Measurements from ENCODE around the gene CX3CL1. TPM values are rescaled to one million over a fixed set of nuclear protein-coding genes. Genes with fewer than 3 reads are reported as not detected.

Gene CX3CL1
- total and polyA plus RNA-seq, 7 experiments from 2014 or later: not detected

DNA sequence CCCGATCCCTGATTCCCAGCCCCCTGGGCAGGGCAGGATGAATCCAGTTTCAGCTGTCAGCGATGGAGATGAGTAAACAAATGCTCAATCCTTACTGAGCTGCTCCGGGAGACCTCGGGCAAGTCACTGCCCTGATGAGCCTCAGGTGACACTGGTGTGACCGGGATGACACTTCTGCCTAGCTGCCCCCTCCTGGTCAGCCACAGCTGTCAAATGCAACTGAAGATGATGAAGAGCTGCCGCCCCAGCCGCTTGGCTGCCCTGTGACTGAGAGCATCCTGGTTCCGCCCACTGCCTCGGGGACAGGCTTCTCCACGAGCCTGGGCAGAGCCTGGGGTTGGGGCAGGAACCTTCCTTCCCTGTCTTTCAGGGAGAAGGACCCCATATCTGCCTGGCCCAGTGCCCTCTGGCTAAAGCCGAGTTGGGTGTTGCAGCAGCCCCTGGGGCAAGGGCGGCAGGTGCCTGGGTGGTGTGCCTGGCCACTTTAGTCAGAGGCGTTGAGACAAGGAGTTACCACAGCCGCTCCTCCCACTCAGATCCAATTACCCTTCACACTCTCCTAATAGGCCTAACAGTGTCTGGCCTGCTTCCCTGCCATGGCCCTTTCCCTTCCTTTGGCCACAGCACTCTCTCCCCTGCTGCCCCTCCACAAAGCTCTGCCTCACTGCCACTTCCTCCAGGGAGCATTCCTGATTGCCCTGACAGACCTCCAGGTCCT, 37.7 kb downstream of the CX3CL1 start:
- intact Hi-C loops (cut with micrococcal nuclease): no loop called here
- Mint-ChIP-seq H3K4me3 (no peak overlapping the region), H3K27me3 (no peaks in the 10 kb centered on the region), H3K9me3 (no peaks in the 10 kb centered on the region), H3K27ac (no peak overlapping the region), H3K36me3 (no peaks in the 10 kb centered on the region), H3K4me1 (peaks cover 0 to 10% (median 3%) of the 10 kb centered on the region in 7 donors)
- Histone ChIP-seq H3K36me3 (ENCODE audit: control insufficient read depth in 2 of 3, insufficient read depth in 3 of 3, low read length in 3 of 3) (no peaks in the 10 kb centered on the region), H3K9me3 (ENCODE audit: control insufficient read depth in 2 of 3, low read length in 3 of 3) (no peaks in the 10 kb centered on the region), H3K27me3 (ENCODE audit: control insufficient read depth in 2 of 2, insufficient read depth in 2 of 2, low read length in 2 of 2) (no peaks in the 10 kb centered on the region), H3K4me1 (ENCODE audit: control insufficient read depth in 2 of 2, insufficient read depth in 2 of 2, low read length in 2 of 2) (no peaks in the 10 kb centered on the region), H3K27ac (ENCODE audit: low read depth, low read length) (no peak overlapping the region), H3K4me3 (ENCODE audit: low read length) (no peak overlapping the region)
- ChIA-PET POLR2A (interaction anchor here (0.5 kb wide), 1 partner anchor 27 kb away, joined by 3 read pairs; no protein-coding TSS in a partner anchor), CTCF (interaction anchor here (1.3 kb wide), 1 partner anchor 8 kb away, joined by 4 read pairs; no protein-coding TSS in a partner anchor)
- no peak for DNase-seq
- no peak for ATAC-seq

DNA sequence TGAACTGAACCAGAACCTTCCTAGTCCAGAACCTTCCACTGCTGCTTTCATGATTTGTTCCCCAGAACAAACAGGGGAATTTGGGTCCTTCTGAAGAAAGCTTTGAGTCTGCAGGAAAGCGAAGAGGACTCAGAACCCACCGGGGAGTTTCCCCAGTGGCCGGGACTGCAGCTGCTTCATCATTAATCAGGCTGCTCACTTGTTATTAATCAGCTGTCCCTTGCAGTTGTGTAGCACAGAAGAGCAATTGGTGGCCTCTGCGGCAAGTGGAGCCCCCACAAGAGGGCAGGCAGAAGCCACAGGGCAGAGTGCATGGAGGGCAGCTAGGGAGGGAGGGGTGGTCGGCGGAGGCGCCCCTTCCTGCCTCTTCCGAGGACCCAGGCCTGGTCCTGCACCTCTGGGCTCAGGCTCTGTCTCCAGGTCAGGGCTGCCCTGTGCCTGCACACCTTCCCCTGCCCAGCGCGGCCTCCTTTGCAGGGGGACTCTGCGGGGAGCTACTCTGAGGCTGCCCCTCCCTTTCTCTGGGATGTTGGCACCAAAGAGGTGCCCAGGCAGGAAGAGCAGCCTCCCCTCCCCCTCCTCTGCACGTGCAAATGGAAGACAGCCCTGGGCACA, 39.2 kb downstream of the CX3CL1 start:
- Histone ChIP-seq H3K9me3 (ENCODE audit: control insufficient read depth in 2 of 3, low read length in 3 of 3) (no peaks in the 10 kb centered on the region), H3K27ac (ENCODE audit: low read depth, low read length) (no peak overlapping the region), H3K4me1 (ENCODE audit: control insufficient read depth in 2 of 2, insufficient read depth in 2 of 2, low read length in 2 of 2) (peaks cover 0 to under 1% of the 10 kb centered on the region in 2 donors), H3K4me3 (ENCODE audit: low read length) (no peak overlapping the region), H3K36me3 (ENCODE audit: control insufficient read depth in 2 of 3, insufficient read depth in 3 of 3, low read length in 3 of 3) (no peaks in the 10 kb centered on the region), H3K27me3 (ENCODE audit: control insufficient read depth in 2 of 2, insufficient read depth in 2 of 2, low read length in 2 of 2) (no peaks in the 10 kb centered on the region)
- no peak overlapping the region for H3K4me3 Mint-ChIP-seq
- H3K36me3 Mint-ChIP-seq: no peaks in the 10 kb centered on the region
- ChIA-PET CTCF (no interaction called here), POLR2A (no interaction called here)
- no peaks in the 10 kb centered on the region for H3K27me3 Mint-ChIP-seq
- DNase-seq: no peak
- peaks cover 0 to 11% (median 3%) of the 10 kb centered on the region in 7 donors for H3K4me1 Mint-ChIP-seq
- intact Hi-C loops (cut with micrococcal nuclease): no loop called here
- no peaks in the 10 kb centered on the region for H3K9me3 Mint-ChIP-seq
- no peak overlapping the region for H3K27ac Mint-ChIP-seq
- ATAC-seq: no peak

DNA sequence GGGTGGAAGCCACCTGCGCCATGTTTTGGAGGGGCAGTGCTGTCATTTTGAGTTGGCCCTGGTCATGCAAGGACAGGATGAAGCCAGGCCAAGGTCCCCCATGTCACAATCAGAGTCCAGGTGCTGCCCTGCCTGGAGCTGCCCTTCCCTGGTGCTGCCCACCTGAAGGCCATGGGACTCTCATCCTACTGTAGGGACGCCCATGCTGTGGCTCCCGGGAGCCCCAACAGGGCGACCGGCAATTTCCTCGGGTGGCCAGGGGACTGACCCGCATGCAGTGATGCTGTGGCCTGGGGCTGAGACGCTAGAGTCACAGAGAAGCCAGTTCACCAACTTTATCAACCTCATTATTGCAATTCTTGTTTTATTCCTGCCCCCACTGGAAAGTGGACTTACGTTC, 40.3 kb downstream of the CX3CL1 start:
- intact Hi-C loops (cut with micrococcal nuclease): no loop called here
- no peak for ATAC-seq
- DNase-seq: no peak
- H3K27ac ChIP-seq (ENCODE audit: low read depth, low read length): no peak overlapping the region
- ChIA-PET POLR2A (no interaction called here), CTCF (interaction anchor here (1.1 kb wide), 1 partner anchor 112 kb away, joined by 3 read pairs; no protein-coding TSS in a partner anchor)
- no peaks in the 10 kb centered on the region for H3K9me3 Mint-ChIP-seq
- H3K4me1 Mint-ChIP-seq: peaks cover 7 to 19% (median 10%) of the 10 kb centered on the region in 7 donors
- no peak overlapping the region for H3K27ac Mint-ChIP-seq
- no peak overlapping the region for H3K4me3 ChIP-seq (ENCODE audit: low read length)
- H3K4me1 ChIP-seq (ENCODE audit: control insufficient read depth in 2 of 2, insufficient read depth in 2 of 2, low read length in 2 of 2): peaks cover 3 to 10% of the 10 kb centered on the region in 2 donors
- H3K36me3 ChIP-seq (ENCODE audit: control insufficient read depth in 2 of 3, insufficient read depth in 3 of 3, low read length in 3 of 3): no peaks in the 10 kb centered on the region
- no peaks in the 10 kb centered on the region for H3K9me3 ChIP-seq (ENCODE audit: control insufficient read depth in 2 of 3, low read length in 3 of 3)
- H3K36me3 Mint-ChIP-seq: no peaks in the 10 kb centered on the region
- H3K27me3 Mint-ChIP-seq: no peaks in the 10 kb centered on the region
- H3K4me3 Mint-ChIP-seq: no peak overlapping the region
- H3K27me3 ChIP-seq (ENCODE audit: control insufficient read depth in 2 of 2, insufficient read depth in 2 of 2, low read length in 2 of 2): no peaks in the 10 kb centered on the region

DNA sequence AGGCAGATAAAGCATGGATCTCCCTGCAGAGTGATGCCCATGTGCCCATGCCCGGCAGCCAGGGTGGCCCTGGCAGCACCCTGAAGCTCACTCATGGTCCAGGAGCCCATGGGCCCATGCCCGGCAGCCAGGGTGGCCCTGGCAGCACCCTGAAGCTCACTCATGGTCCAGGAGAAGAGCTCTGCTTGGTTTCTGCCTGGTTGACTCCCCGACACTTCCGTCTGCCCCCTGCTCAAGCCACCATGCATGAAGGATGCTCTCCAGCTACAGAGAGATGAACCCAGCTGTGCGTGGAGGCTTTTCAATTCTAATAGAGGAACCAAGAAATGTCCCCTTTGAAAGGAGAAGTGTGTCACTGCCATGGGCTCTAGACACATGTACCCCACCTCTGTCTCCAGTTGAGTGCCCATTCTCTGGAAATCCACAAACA, 41.0 kb downstream of the CX3CL1 start:
- Mint-ChIP-seq H3K4me3 (no peak overlapping the region), H3K4me1 (peaks cover 8 to 23% (median 14%) of the 10 kb centered on the region in 7 donors), H3K27me3 (no peaks in the 10 kb centered on the region), H3K27ac (no peak overlapping the region), H3K36me3 (no peaks in the 10 kb centered on the region), H3K9me3 (peaks cover 0 to 2% (median 0%) of the 10 kb centered on the region in 11 donors)
- Histone ChIP-seq H3K27ac (ENCODE audit: low read depth, low read length) (no peak overlapping the region), H3K27me3 (ENCODE audit: control insufficient read depth in 2 of 2, insufficient read depth in 2 of 2, low read length in 2 of 2) (no peaks in the 10 kb centered on the region), H3K36me3 (ENCODE audit: control insufficient read depth in 2 of 3, insufficient read depth in 3 of 3, low read length in 3 of 3) (no peaks in the 10 kb centered on the region), H3K4me3 (ENCODE audit: low read length) (no peak overlapping the region), H3K4me1 (ENCODE audit: control insufficient read depth in 2 of 2, insufficient read depth in 2 of 2, low read length in 2 of 2) (peaks cover 3 to 10% of the 10 kb centered on the region in 2 donors), H3K9me3 (ENCODE audit: control insufficient read depth in 2 of 3, low read length in 3 of 3) (no peaks in the 10 kb centered on the region)
- ChIA-PET POLR2A (no interaction called here), CTCF (interaction anchor here (0.6 to 1.1 kb wide), 2 partner anchors 26 to 113 kb away, joined by 3 read pairs; no protein-coding TSS in a partner anchor)
- intact Hi-C loops (cut with micrococcal nuclease): no loop called here
- DNase-seq: no peak
- ATAC-seq: no peak

DNA sequence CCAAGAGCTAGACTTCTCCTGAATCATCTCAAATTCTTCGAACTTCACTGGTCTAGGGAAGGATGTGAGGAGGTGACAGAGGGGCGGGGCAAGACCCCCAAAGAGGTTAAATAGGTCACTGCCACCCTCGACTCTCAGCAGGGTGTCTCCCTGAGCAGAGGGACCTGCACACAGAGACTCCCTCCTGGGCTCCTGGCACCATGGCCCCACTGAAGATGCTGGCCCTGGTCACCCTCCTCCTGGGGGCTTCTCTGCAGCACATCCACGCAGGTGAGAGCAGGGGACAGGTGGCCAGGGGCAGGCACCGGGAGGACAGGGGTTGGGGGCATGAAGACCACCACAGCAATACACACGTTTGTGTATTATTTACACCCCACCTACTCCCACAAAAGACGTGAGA, 41.4 kb downstream of the CX3CL1 start:
- intact Hi-C loops (cut with micrococcal nuclease): no loop called here
- Mint-ChIP-seq H3K27ac (no peak overlapping the region), H3K4me3 (no peak overlapping the region)

DNA sequence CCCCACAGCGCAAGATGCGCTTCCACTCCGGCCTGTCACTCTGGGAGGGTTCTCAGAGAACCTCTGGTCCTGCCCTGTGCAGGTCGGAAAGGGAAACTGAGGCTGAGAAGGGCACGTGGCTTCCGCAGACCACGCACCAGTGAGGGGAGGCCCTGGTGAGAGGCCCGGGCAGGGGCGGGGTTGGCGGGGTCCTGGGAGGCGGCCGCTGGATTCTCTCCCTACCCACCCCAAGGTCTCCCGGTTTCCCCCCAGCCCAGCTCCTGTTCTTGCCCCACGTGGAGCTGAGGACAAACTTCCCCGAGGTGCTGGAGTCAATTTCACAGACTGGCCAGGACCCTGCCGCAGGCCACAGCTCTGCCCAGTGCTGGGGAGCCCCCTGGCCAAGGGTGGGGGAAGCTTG, 43.8 kb downstream of the CX3CL1 start:
- intact Hi-C loops (cut with micrococcal nuclease): loop anchor here (2.0 to 5.0 kb wide), 4 partner anchors 229 to 334 kb away; partner anchors contain the start of genes PSME3IP1 (in 1 of the 2) and RSPRY1 (in 1 of the 2)
- Mint-ChIP-seq H3K27me3 (no peaks in the 10 kb centered on the region), H3K27ac (no peak overlapping the region), H3K4me1 (peaks cover 17 to 29% (median 23%) of the 10 kb centered on the region in 7 donors), H3K9me3 (peaks cover 0 to 2% (median 0%) of the 10 kb centered on the region in 11 donors), H3K4me3 (no peak overlapping the region), H3K36me3 (no peaks in the 10 kb centered on the region)
- POLR2A ChIA-PET: interaction anchor here (1.1 to 4.9 kb wide), 3 partner anchors 18 to 115 kb away, joined by 3 to 33 read pairs (median 6); partner anchors contain the start of genes CIAPIN1 and COQ9
- CTCF ChIA-PET: interaction anchor here (1.1 to 6.3 kb wide), 9 partner anchors 10 to 333 kb away, joined by 3 to 83 read pairs (median 13); partner anchors contain the start of genes ARL2BP, CIAPIN1 and COQ9
- no peak for DNase-seq
- ATAC-seq: no peak
- no peak overlapping the region for H3K27ac ChIP-seq (ENCODE audit: low read depth, low read length)
- H3K4me1 ChIP-seq (ENCODE audit: control insufficient read depth in 2 of 2, insufficient read depth in 2 of 2, low read length in 2 of 2): peaks cover 11 to 18% of the 10 kb centered on the region in 2 donors
- no peak overlapping the region for H3K4me3 ChIP-seq (ENCODE audit: low read length)
- H3K27me3 ChIP-seq (ENCODE audit: control insufficient read depth in 2 of 2, insufficient read depth in 2 of 2, low read length in 2 of 2): no peaks in the 10 kb centered on the region
- H3K36me3 ChIP-seq (ENCODE audit: control insufficient read depth in 2 of 3, insufficient read depth in 3 of 3, low read length in 3 of 3): no peaks in the 10 kb centered on the region
- H3K9me3 ChIP-seq (ENCODE audit: control insufficient read depth in 2 of 3, low read length in 3 of 3): no peaks in the 10 kb centered on the region

More for the DNA sequence above, 41.4 kb downstream of the CX3CL1 start:
- Mint-ChIP-seq H3K4me1 (peaks cover 12 to 24% (median 18%) of the 10 kb centered on the region in 7 donors), H3K27me3 (no peaks in the 10 kb centered on the region), H3K36me3 (no peaks in the 10 kb centered on the region), H3K9me3 (peaks cover 0 to 2% (median 0%) of the 10 kb centered on the region in 11 donors)
- Histone ChIP-seq H3K4me3 (ENCODE audit: low read length) (no peak overlapping the region), H3K9me3 (ENCODE audit: control insufficient read depth in 2 of 3, low read length in 3 of 3) (no peaks in the 10 kb centered on the region), H3K36me3 (ENCODE audit: control insufficient read depth in 2 of 3, insufficient read depth in 3 of 3, low read length in 3 of 3) (no peaks in the 10 kb centered on the region), H3K4me1 (ENCODE audit: control insufficient read depth in 2 of 2, insufficient read depth in 2 of 2, low read length in 2 of 2) (peaks cover 6 to 12% of the 10 kb centered on the region in 2 donors), H3K27me3 (ENCODE audit: control insufficient read depth in 2 of 2, insufficient read depth in 2 of 2, low read length in 2 of 2) (no peaks in the 10 kb centered on the region), H3K27ac (ENCODE audit: low read depth, low read length) (no peak overlapping the region)
- ChIA-PET CTCF (no interaction called here), POLR2A (no interaction called here)
- ATAC-seq (no peak), DNase-seq (no peak)
